A673 (cell line): ENCODE measurements around the gene NUDCD3. TPM values are rescaled to one million over a fixed set of nuclear protein-coding genes. Genes with fewer than 3 reads are reported as not detected.

ENCODE experiments used
- BruUV-seq: library from RNA; stranded (reverse); fragments of 400-500 nt; replicated peaks from 2 replicates; lab custom pipeline; 2021; lab: Mats Ljungman, UMichigan
- CTCF ChIA-PET: fragments of 300-600 bp; sonication (Branson Sonifier 250); formaldehyde crosslinking; loops from one replicate; lab custom pipeline; 2022; ENCODE audit warnings: antibody characterized with exemption; lab: Charles Lee
- POLR2A ChIA-PET: fragments of 300-600 bp; sonication (Branson Sonifier 250); formaldehyde crosslinking; loops from one replicate; lab custom pipeline; 2022; ENCODE audit warnings: antibody characterized with exemption; ENCODE audit not compliant: low non-redundant PET; lab: Charles Lee
- DNase-seq: peaks from one replicate; pipeline ENCODE4 v3.0.0-alpha.2; 2015; ENCODE audit warnings: low spot score
- H3K27ac ChIP-seq: fragments of 200-600 bp; sonication (generic); 2 replicates; pipeline ENCODE4 v1.5.1; 2016; ENCODE audit warnings: mixed run types, low read depth, mild to moderate bottlenecking, mixed read lengths, antibody characterized with exemption, low read length; ENCODE audit not compliant: poor library complexity, severe bottlenecking
- H3K27me3 ChIP-seq: fragments of 200-600 bp; sonication (generic); replicated peaks from 2 replicates; pipeline ENCODE4 v1.6.1; 2017; ENCODE audit warnings: mixed run types, low read depth, mild to moderate bottlenecking, mixed read lengths, antibody characterized with exemption, low read length; ENCODE audit not compliant: insufficient read depth, poor library complexity
- H3K36me3 ChIP-seq: fragments of 200-600 bp; sonication (generic); 2 replicates; pipeline ENCODE4 v1.6.1; 2016; ENCODE audit warnings: mixed run types, mild to moderate bottlenecking, mixed read lengths, antibody characterized with exemption, low read length; ENCODE audit not compliant: insufficient read depth, poor library complexity, severe bottlenecking
- H3K4me1 ChIP-seq: fragments of 200-600 bp; sonication (generic); 2 replicates; pipeline ENCODE4 v1.6.1; 2017; ENCODE audit warnings: mixed run types, mild to moderate bottlenecking, mixed read lengths, antibody characterized with exemption, low read length; ENCODE audit not compliant: insufficient read depth, poor library complexity, severe bottlenecking
- H3K4me3 ChIP-seq: fragments of 200-600 bp; sonication (generic); 2 replicates; pipeline ENCODE4 v1.5.1; 2016; ENCODE audit warnings: low read depth, mixed run types, mild to moderate bottlenecking, mixed read lengths, low read length; ENCODE audit not compliant: poor library complexity, severe bottlenecking
- H3K9me3 ChIP-seq: fragments of 200-600 bp; sonication (generic); 2 replicates; pipeline ENCODE4 v1.6.1; 2016; ENCODE audit warnings: mixed run types, low read depth, mild to moderate bottlenecking, mixed read lengths, antibody characterized with exemption, low read length; ENCODE audit not compliant: poor library complexity, severe bottlenecking
- EZH2 ChIP-seq: fragments of 200-600 bp; sonication (generic); IDR thresholded peaks from 2 replicates; pipeline ENCODE4 v1.6.1; 2017; ENCODE audit warnings: borderline replicate concordance, low read depth, mild to moderate bottlenecking, mixed read lengths, antibody characterized with exemption, low read length; ENCODE audit not compliant: poor library complexity, severe bottlenecking
- intact Hi-C: fragments of 100-400 bp; cut with micrococcal nuclease; formaldehyde crosslinking; loops from one replicate; pipeline ENCODE4 v1.10.0; 2022; ENCODE audit not compliant: unreplicated experiment
- total RNA-seq: library from RNA; stranded (reverse); gene quantifications from 2 replicates; pipeline ENCODE4 v1.2.3, GENCODE V29; 2021
- TF ChIP-seq, protein P1 (sequence below): fragments of 300-800, 200-600 bp; sonication (generic); conservative IDR thresholded peaks from 2 replicates; pipeline ENCODE4 v1.5.1; 2017; ENCODE audit warnings: low read depth, mild to moderate bottlenecking, antibody characterized with exemption, low read length, moderate library complexity, mixed read lengths

Gene NUDCD3
- total RNA-seq, 1 experiment from 2014 or later = 119 TPM

DNA sequence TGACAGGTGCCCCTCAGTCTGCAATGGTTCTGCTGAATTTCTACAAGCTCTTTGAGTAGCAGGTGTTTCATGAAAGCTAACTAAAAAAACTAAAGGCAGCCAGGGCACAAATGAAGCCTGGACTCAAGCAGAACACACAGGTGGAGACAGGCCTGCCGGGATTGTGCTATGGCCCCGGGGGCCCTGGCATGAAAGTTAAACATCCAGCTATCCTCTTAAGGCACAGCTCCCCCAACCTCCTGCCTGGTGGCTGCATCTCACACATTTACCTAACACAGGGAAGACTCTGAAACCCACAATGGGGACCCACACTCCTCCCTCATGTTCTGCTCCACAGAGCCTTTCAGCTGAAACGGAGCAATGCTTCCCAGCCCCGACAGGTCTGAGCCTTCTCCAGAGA, 88.8 kb downstream of the NUDCD3 start:
- Histone ChIP-seq H3K4me1 (peaks cover 23% of the 10 kb centered on the region), H3K4me3 (no peak overlapping the region), H3K36me3 (peaks cover 4% of the 10 kb centered on the region), H3K9me3 (no peaks in the 10 kb centered on the region), H3K27me3 (no peaks in the 10 kb centered on the region), H3K27ac (no peak overlapping the region)
- no TSS peak for BruUV-seq
- no peak for TF ChIP-seq EZH2
- TF ChIP-seq, protein P1, sequence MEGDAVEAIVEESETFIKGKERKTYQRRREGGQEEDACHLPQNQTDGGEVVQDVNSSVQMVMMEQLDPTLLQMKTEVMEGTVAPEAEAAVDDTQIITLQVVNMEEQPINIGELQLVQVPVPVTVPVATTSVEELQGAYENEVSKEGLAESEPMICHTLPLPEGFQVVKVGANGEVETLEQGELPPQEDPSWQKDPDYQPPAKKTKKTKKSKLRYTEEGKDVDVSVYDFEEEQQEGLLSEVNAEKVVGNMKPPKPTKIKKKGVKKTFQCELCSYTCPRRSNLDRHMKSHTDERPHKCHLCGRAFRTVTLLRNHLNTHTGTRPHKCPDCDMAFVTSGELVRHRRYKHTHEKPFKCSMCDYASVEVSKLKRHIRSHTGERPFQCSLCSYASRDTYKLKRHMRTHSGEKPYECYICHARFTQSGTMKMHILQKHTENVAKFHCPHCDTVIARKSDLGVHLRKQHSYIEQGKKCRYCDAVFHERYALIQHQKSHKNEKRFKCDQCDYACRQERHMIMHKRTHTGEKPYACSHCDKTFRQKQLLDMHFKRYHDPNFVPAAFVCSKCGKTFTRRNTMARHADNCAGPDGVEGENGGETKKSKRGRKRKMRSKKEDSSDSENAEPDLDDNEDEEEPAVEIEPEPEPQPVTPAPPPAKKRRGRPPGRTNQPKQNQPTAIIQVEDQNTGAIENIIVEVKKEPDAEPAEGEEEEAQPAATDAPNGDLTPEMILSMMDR = no peak
- POLR2A ChIA-PET = no interaction called here
- no peak for DNase-seq
- CTCF ChIA-PET = no interaction called here
- intact Hi-C loops = no loop called here

DNA sequence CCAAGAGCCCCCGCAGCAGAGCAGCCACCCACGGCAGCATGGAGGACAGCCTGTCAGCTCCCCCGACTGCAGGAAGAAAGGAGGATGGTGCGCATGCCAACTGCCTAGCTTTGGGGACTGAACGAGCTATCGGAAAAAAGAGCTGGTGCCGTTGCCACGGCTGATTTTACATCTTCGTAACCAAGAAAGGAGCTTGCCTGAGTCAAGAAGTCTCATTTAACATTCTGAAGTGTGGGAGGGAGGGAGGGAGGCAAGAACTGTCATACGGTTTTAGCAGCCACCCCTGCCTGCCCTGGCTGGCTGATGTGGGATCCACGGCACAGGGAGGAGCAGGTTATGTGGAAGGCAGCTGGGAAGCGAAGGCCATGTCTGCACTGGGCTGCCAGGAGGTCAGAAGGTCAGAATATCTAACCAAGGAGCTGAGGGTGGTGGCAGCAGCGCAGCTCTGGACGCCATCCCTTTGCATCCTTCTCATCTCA, 90.4 kb downstream of the NUDCD3 start:
- Histone ChIP-seq H3K4me1 (peaks cover 23% of the 10 kb centered on the region), H3K36me3 (peaks cover 4% of the 10 kb centered on the region), H3K27me3 (no peaks in the 10 kb centered on the region), H3K4me3 (no peak overlapping the region), H3K27ac (no peak overlapping the region), H3K9me3 (no peaks in the 10 kb centered on the region)
- no peak for DNase-seq
- CTCF ChIA-PET = no interaction called here
- TF ChIP-seq, protein P1 = no peak
- no peak for TF ChIP-seq EZH2
- POLR2A ChIA-PET = no interaction called here
- intact Hi-C loops = no loop called here
- no TSS peak for BruUV-seq

DNA sequence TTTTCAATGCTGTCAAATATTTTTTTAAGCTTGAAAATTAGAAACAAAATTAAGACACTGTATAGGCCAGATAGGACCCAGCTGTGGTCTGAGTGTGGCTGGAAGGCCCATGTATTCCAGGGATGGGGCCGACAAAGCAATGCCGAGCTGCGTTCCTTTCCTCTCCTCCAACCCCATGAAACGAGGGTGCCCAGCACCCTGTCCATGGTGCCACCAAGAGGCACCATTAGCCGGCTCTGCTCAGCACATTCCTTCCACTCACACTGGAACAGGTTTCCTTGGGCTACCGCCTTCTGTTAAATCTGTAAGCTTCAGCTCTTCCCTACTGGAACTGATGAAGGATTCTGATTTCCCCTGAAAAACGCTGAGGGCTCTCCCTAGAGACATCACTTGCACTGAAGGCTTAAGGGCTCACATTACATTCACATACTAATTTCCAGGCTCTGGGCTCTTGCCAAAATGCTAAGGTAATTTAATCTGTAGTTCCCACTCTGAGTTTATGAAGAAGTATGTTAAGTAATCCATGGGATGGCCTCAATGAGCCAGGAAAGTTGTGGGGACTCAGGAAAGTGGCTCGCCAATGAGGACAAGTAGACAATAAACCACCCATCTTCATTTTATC, 91.4 kb downstream of the NUDCD3 start:
- no TSS peak for BruUV-seq
- intact Hi-C loops = no loop called here
- Histone ChIP-seq H3K27ac (peak overlapping the region; percentile 78), H3K4me3 (no peak overlapping the region), H3K4me1 (peaks cover 23% of the 10 kb centered on the region), H3K36me3 (peaks cover 4% of the 10 kb centered on the region), H3K9me3 (no peaks in the 10 kb centered on the region), H3K27me3 (no peaks in the 10 kb centered on the region)
- DNase-seq = peak; percentile 90
- TF ChIP-seq EZH2 = no peak
- TF ChIP-seq, protein P1 = no peak
- ChIA-PET POLR2A (no interaction called here), CTCF (no interaction called here)
